ENCODE data around the gene UGDH.
"Not testable (repeated sequence)": the region's sequence is repeated elsewhere in the genome, so short reads cannot be mapped to it uniquely, and the experiment has no call there.

UGDH gene

GRCh38 chr4:39490322-39490721 is 36.9 kb downstream of the UGDH start:
- DNase-seq = no peak

DNA sequence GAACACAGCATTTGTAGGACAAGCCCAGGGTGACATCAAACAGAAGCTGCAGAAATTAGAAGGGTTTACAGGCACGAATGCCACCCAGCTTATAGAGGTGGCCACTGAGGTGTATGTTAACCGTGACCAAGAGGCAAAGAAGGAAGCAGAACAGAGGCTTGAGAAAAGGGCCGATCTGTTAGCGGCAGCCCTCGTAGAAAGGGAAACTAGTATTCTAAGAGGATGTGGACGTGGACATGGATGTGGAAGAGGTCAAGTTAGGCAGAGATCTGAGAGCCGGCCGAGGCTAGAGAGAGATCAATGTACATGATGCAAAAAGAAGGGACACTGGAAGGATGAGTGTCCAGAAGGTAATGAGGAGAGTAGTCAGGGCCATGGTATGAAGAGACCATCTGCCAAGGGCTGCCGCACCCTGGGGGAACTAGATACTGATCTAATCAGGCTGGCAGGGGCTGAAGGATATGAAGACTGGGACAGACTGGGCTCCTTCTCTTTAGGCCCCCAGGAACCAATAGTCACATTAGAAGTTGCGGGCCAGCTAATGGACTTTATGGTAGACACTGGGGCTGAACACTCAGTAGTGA is 40.9 kb downstream of the UGDH start:
- no peak for DNase-seq

DNA sequence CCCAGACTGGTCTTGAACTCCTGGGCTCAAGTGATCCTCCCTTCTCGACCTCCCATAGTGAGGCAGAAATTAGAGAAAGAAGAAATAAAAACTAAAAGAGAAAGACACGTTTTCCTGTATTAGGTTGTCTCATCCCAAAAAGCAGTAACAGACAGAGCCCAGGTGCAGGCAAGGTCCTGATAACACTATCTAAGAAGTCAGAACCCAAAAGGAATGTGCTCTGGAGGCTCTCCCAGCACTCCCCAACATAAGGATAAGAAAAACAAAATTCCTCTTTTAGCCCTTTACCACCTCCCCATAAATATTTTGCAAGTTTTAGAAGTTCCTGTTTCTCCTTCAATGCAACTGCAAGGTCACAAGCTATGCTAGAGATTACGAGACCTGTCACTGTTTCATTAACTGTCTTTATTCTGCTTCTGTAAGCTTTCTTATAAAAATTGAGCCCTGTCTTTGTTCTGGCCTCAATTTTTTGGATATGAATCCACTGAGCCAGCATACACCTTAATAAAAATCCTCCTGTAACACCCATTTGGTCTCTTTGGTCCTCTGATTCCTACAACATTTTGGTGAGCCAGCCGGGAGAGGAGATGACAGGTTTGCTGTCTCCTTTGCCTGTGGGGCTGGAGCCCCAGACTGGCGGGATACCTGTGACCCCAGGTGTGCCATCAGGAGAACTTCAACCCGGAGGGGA is 42.5 kb downstream of the UGDH start:
- no peak for DNase-seq

- DNase-seq = no peak
These were observed 46.1 kb downstream of the UGDH start for GRCh38 chr4:39480902-39481695.

- DNase-seq = no peak
These were observed 47.0 kb downstream of the UGDH start for GRCh38 chr4:39480251-39480650.

- DNase-seq = no peak
These were observed 50.9 kb downstream of the UGDH start for GRCh38 chr4:39476187-39476895.

GRCh38 chr4:39472396-39472795 is 54.8 kb downstream of the UGDH start:
- DNase-seq = no peak

- no peak for DNase-seq
These were observed 56.8 kb downstream of the UGDH start for GRCh38 chr4:39470402-39470801.

GRCh38 chr4:39469429-39470077 is 57.7 kb downstream of the UGDH start:
- DNase-seq = no peak

- no peak for DNase-seq
These were observed 59.8 kb downstream of the UGDH start for GRCh38 chr4:39467464-39467863.

GRCh38 chr4:39466747-39467146 is 60.5 kb downstream of the UGDH start:
- no peak for DNase-seq

GRCh38 chr4:39464886-39465501 is 62.2 kb downstream of the UGDH start:
- no peak for DNase-seq

- peak; percentile 90 for DNase-seq
These were observed 68.5 kb downstream of the UGDH start, which contains the start of the genes LIAS and RPL9 for GRCh38 chr4:39458505-39459300. Gene LIAS (plus strand): TSS chr4:39459056. CDS start chr4:39459118, 62 bp downstream. Gene RPL9 (minus strand): TSS chr4:39458922. CDS start chr4:39458439, 483 bp downstream.

DNA sequence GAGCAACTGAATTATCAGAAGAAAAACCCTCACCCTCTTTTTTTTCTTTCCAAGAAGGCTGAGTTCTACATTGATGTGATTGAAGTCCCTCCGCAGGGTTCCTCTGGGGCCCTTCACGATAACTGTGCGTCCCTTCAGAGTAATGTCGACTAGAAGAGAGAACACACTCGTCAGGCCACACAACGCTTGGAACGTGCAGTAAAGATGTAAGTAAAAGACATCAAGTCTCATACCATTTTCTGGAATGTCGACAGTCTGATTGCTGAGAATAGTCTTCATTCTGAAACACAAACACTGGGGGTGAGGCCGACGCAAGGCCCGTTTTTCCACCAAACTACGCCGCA is 69.1 kb downstream of the UGDH start:
- not testable (repeated sequence) for DNase-seq

GRCh38 chr4:39456946-39457763 is 70.1 kb downstream of the UGDH start:
- no peak for DNase-seq

GRCh38 chr4:39455486-39455885 is 71.8 kb downstream of the UGDH start:
- no peak for DNase-seq

DNA sequence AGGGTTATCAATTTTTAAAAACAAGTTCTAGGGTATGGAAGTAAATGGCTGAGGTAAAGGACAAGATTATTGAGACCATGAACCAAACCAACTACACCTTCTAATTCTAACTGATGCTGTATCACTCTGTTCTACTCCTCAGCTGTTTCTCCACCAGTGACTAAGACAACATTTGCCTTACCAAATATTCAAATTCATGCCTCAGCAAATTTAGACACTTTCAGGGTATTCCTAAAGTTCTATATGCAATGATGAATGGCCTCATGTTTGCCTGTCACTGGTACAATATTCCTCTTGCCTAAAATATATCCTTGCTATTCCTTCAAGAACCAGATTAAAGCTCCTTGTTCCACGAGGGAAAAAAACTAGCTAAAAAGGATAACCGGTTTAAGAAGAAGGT is 73.5 kb downstream of the UGDH start:
- no peak for DNase-seq

GRCh38 chr4:39452860-39453587 is 74.2 kb downstream of the UGDH start:
- no peak for DNase-seq

GRCh38 chr4:39452153-39452859 is 74.9 kb downstream of the UGDH start:
- DNase-seq = no peak

Data from activated effector memory CD4-positive, alpha-beta T cell treated with Interleukin-2 at 50 U/mL for 16 hours (primary cell).